Neuronal stem cell (in vitro differentiated cells): ENCODE measurements around the gene ABCA5.

Experiments
- DNase-seq: peaks from one replicate; pipeline ENCODE4 v3.0.0-alpha.2; 2013; ENCODE audit warnings: low spot score
- H2AFZ ChIP-seq: one replicate; pipeline ENCODE4 v1.6.1; 2013; ENCODE audit warnings: mild to moderate bottlenecking, low read length, inconsistent platforms
- H2AK5ac ChIP-seq: 2 replicates; pipeline ENCODE4 v1.6.1; 2013; ENCODE audit warnings: low read depth, mild to moderate bottlenecking, inconsistent platforms, low read length, moderate library complexity, mixed read lengths
- H2BK120ac ChIP-seq: 2 replicates; pipeline ENCODE4 v1.6.1; 2013; ENCODE audit warnings: low read depth, mild to moderate bottlenecking, inconsistent platforms, low read length, moderate library complexity, mixed read lengths
- H2BK12ac ChIP-seq: one replicate; pipeline ENCODE4 v1.6.1; 2013; ENCODE audit warnings: low read length, inconsistent platforms
- H2BK15ac ChIP-seq: 2 replicates; pipeline ENCODE4 v1.6.1; 2013; ENCODE audit warnings: mild to moderate bottlenecking, low read length, inconsistent platforms, mixed read lengths
- H2BK5ac ChIP-seq: one replicate; pipeline ENCODE4 v1.6.1; 2013; ENCODE audit warnings: inconsistent platforms, mild to moderate bottlenecking, low read length, moderate library complexity
- H3K14ac ChIP-seq: one replicate; pipeline ENCODE4 v1.6.1; 2013; ENCODE audit warnings: low read length, inconsistent platforms
- H3K18ac ChIP-seq: 2 replicates; pipeline ENCODE4 v1.6.1; 2013; ENCODE audit warnings: low read length, inconsistent platforms
- H3K23ac ChIP-seq: 2 replicates; pipeline ENCODE4 v1.6.1; 2013; ENCODE audit warnings: low read depth, mild to moderate bottlenecking, mixed read lengths, low read length, inconsistent platforms; ENCODE audit not compliant: poor library complexity
- H3K27ac ChIP-seq: replicated peaks from 3 replicates; pipeline ENCODE4 v1.5.1; 2013; ENCODE audit warnings: low read length, inconsistent platforms
- H3K27me3 ChIP-seq, 3 experiments: 2 replicates each; pipeline ENCODE4 v1.6.1; 2013; ENCODE audit warnings: low read length in 3 of 3, mild to moderate bottlenecking in 2 of 3, inconsistent platforms in 1 of 3, low read depth in 1 of 3, mixed read lengths in 1 of 3, moderate library complexity in 1 of 3; ENCODE audit not compliant: control insufficient read depth in 3 of 3, insufficient read depth in 3 of 3
- H3K36me3 ChIP-seq, 2 donors: replicated peaks in 1 of 2; 2 replicates each; pipeline ENCODE4 v1.6.1; 2013; ENCODE audit warnings: low read length in 2 of 2; ENCODE audit not compliant: control insufficient read depth in 2 of 2, insufficient read depth in 2 of 2
- H3K4ac ChIP-seq: 2 replicates; pipeline ENCODE4 v1.6.1; 2013; ENCODE audit warnings: inconsistent platforms, mild to moderate bottlenecking, low read length, moderate library complexity
- H3K4me1 ChIP-seq, 2 donors: 1 replicate in 1 of 2; 2 replicates in 1 of 2; pipeline ENCODE4 v1.6.1; 2013; ENCODE audit warnings: low read length in 2 of 2, low read depth in 1 of 2; ENCODE audit not compliant: control insufficient read depth in 2 of 2, insufficient read depth in 1 of 2
- H3K4me2 ChIP-seq: one replicate; pipeline ENCODE4 v1.6.1; 2013; ENCODE audit warnings: mild to moderate bottlenecking, low read length, inconsistent platforms; ENCODE audit not compliant: insufficient read depth, poor library complexity, severe bottlenecking
- H3K4me3 ChIP-seq, 2 donors: 2 replicates each; pipeline ENCODE4 v1.5.1; 2013; ENCODE audit warnings: low read length in 2 of 2, mild to moderate bottlenecking in 2 of 2, inconsistent platforms in 1 of 2, moderate library complexity in 1 of 2
- H3K79me1 ChIP-seq: one replicate; pipeline ENCODE4 v1.6.1; 2013; ENCODE audit warnings: low read depth, mild to moderate bottlenecking, inconsistent platforms, low read length, moderate library complexity
- H3K9ac ChIP-seq: one replicate; pipeline ENCODE4 v1.6.1; 2013; ENCODE audit warnings: mild to moderate bottlenecking, low read depth, low read length, inconsistent platforms; ENCODE audit not compliant: poor library complexity
- H3K9me3 ChIP-seq, 2 donors: replicated peaks in 1 of 2; 2 replicates each; pipeline versions ENCODE3 to v1.6.1; 2013; ENCODE audit warnings: low read length in 2 of 2, mild to moderate bottlenecking in 2 of 2, inconsistent platforms in 1 of 2, low read depth in 1 of 2, mixed read lengths in 1 of 2, moderate library complexity in 1 of 2; ENCODE audit not compliant: control insufficient read depth in 2 of 2, insufficient read depth in 1 of 2
- H4K8ac ChIP-seq: one replicate; pipeline ENCODE4 v1.6.1; 2013; ENCODE audit warnings: low read depth, mild to moderate bottlenecking, inconsistent platforms, low read length, moderate library complexity
- H4K91ac ChIP-seq: one replicate; pipeline ENCODE4 v1.6.1; 2013; ENCODE audit warnings: low read length, low read depth, mild to moderate bottlenecking, inconsistent platforms; ENCODE audit not compliant: poor library complexity
- WGBS, 2 donors: extraction: QIAGEN DNeasy Blood & Tissue Kit; methylation state at CpG; one replicate each; pipeline ENCODE4 v1.1.7; 2013; ENCODE audit warnings: missing lambda C conversion rate in 2 of 2, mixed read lengths in 1 of 2; ENCODE audit not compliant: insufficient read length in 2 of 2, insufficient replicate concordance in 1 of 2; ENCODE audit errors: extremely low coverage in 2 of 2; 5-methylcytosine and 5-hydroxymethylcytosine counted together

The ABCA5 gene

GRCh38 chr17:69344939-69345338 lies 18.0 kb upstream of the ABCA5 start:
- Histone ChIP-seq H2BK120ac (no peak overlapping the region), H2BK15ac (no peak overlapping the region), H3K79me1 (no peaks in the 10 kb centered on the region), H3K36me3 (no peaks in the 10 kb centered on the region), H3K4me3 (no peak overlapping the region), H3K4me2 (no peak overlapping the region), H2AK5ac (no peak overlapping the region), H3K27me3 (no peaks in the 10 kb centered on the region), H2AFZ (no peak overlapping the region), H3K23ac (no peak overlapping the region), H3K27ac (no peak overlapping the region), H2BK12ac (no peak overlapping the region), H3K9ac (no peak overlapping the region), H3K9me3 (no peaks in the 10 kb centered on the region), H3K4me1 (no peaks in the 10 kb centered on the region), H2BK5ac (no peak overlapping the region), H3K14ac (no peak overlapping the region), H3K4ac (no peak overlapping the region), H4K91ac (no peak overlapping the region), H4K8ac (no peak overlapping the region), H3K18ac (no peak overlapping the region)
- no peak for DNase-seq

GRCh38 chr17:69342896-69343644 lies 16.1 kb upstream of the ABCA5 start:
- no peaks in the 10 kb centered on the region for H3K4me1 ChIP-seq
- no peak overlapping the region for H2BK12ac ChIP-seq
- no peak overlapping the region for H3K14ac ChIP-seq
- no peak overlapping the region for H3K9ac ChIP-seq
- H3K36me3 ChIP-seq = no peaks in the 10 kb centered on the region
- H3K4me3 ChIP-seq = no peak overlapping the region
- H2BK5ac ChIP-seq = no peak overlapping the region
- H3K9me3 ChIP-seq = no peaks in the 10 kb centered on the region
- H3K79me1 ChIP-seq = no peaks in the 10 kb centered on the region
- H3K4me2 ChIP-seq = no peak overlapping the region
- no peak overlapping the region for H3K27ac ChIP-seq
- no peak overlapping the region for H3K18ac ChIP-seq
- H4K91ac ChIP-seq = no peak overlapping the region
- no peak overlapping the region for H4K8ac ChIP-seq
- no CpG with 5 or more reads among the region's 3 CpGs for WGBS, 2 donors
- H2BK15ac ChIP-seq = no peak overlapping the region
- H3K4ac ChIP-seq = no peak overlapping the region
- H2AK5ac ChIP-seq = no peak overlapping the region
- DNase-seq = no peak
- H2BK120ac ChIP-seq = no peak overlapping the region
- no peak overlapping the region for H3K23ac ChIP-seq
- no peak overlapping the region for H2AFZ ChIP-seq
- no peaks in the 10 kb centered on the region for H3K27me3 ChIP-seq

GRCh38 chr17:69339937-69340336 lies 13.0 kb upstream of the ABCA5 start:
- H2AK5ac ChIP-seq = no peak overlapping the region
- no peak overlapping the region for H2BK15ac ChIP-seq
- no peaks in the 10 kb centered on the region for H3K27me3 ChIP-seq
- H2AFZ ChIP-seq = no peak overlapping the region
- no peak overlapping the region for H3K4ac ChIP-seq
- WGBS, 2 donors = no CpG with 5 or more reads among the region's 3 CpGs
- H3K9ac ChIP-seq = no peak overlapping the region
- H4K8ac ChIP-seq = no peak overlapping the region
- no peak overlapping the region for H3K4me2 ChIP-seq
- peaks cover 0 to 5% of the 10 kb centered on the region in 2 donors for H3K9me3 ChIP-seq
- H2BK120ac ChIP-seq = no peak overlapping the region
- H2BK12ac ChIP-seq = no peak overlapping the region
- DNase-seq = no peak
- H3K79me1 ChIP-seq = no peaks in the 10 kb centered on the region
- H3K23ac ChIP-seq = no peak overlapping the region
- no peak overlapping the region for H3K14ac ChIP-seq
- no peak overlapping the region for H3K27ac ChIP-seq
- H2BK5ac ChIP-seq = no peak overlapping the region
- H3K4me3 ChIP-seq = no peak overlapping the region
- no peaks in the 10 kb centered on the region for H3K4me1 ChIP-seq
- no peak overlapping the region for H4K91ac ChIP-seq
- no peak overlapping the region for H3K18ac ChIP-seq
- H3K36me3 ChIP-seq = no peaks in the 10 kb centered on the region

- Histone ChIP-seq H2BK15ac (no peak overlapping the region), H2AK5ac (no peak overlapping the region), H2BK12ac (no peak overlapping the region), H3K9ac (no peak overlapping the region), H2BK120ac (no peak overlapping the region), H2AFZ (no peak overlapping the region), H3K27ac (no peak overlapping the region), H3K4ac (no peak overlapping the region), H3K9me3 (peaks cover 0 to 5% of the 10 kb centered on the region in 2 donors), H2BK5ac (no peak overlapping the region), H4K8ac (no peak overlapping the region), H3K4me1 (no peaks in the 10 kb centered on the region), H3K27me3 (peaks cover 0 to 2% (median 0%) of the 10 kb centered on the region in 3 experiments), H3K36me3 (no peaks in the 10 kb centered on the region), H4K91ac (no peak overlapping the region), H3K18ac (no peak overlapping the region), H3K4me2 (no peak overlapping the region), H3K23ac (no peak overlapping the region), H3K79me1 (no peaks in the 10 kb centered on the region), H3K14ac (no peak overlapping the region), H3K4me3 (no peak overlapping the region)
- no CpG with 5 or more reads among the region's 1 CpG for WGBS, 2 donors
- DNase-seq = no peak
These were observed 10.1 kb upstream of the ABCA5 start for GRCh38 chr17:69336996-69337395.
